IMR-90 (cell line): ENCODE results near the gene PYGM. TPM values are rescaled to one million over a fixed set of nuclear protein-coding genes. Genes with fewer than 3 reads are reported as not detected.

Source experiments
- ATAC-seq: fragments of 200-7000 bp; cut with Tn5 transposase; 2 replicates; pipeline ENCODE4 v1.9.1; 2020; ENCODE audit warnings: low read depth, mild to moderate bottlenecking, moderate library complexity
- BruUV-seq: library from RNA; stranded (reverse); fragments of 400-500 nt; replicated peaks from 2 replicates; lab custom pipeline; 2021; lab: Mats Ljungman, UMichigan
- CTCF ChIA-PET: fragments of 300-600 bp; formaldehyde crosslinking; extraction: SDS; loops from one replicate; lab custom pipeline; 2021; ENCODE audit warnings: antibody characterized with exemption; lab: Yijun Ruan, JAX
- POLR2A ChIA-PET: fragments of 300-600 bp; sonication (Branson Sonifier 250); formaldehyde crosslinking; loops from one replicate; lab custom pipeline; 2022; ENCODE audit warnings: antibody characterized with exemption; ENCODE audit not compliant: unreplicated experiment; lab: Charles Lee
- DNase-seq: peaks from one replicate; pipeline ENCODE4 v3.0.0; 2013
- H2AFZ ChIP-seq: replicated peaks from 2 replicates; pipeline ENCODE3; 2013; ENCODE audit warnings: low read length, mild to moderate bottlenecking; ENCODE audit not compliant: poor library complexity
- H2AK5ac ChIP-seq: 2 replicates; pipeline ENCODE4 v1.6.1; 2013; ENCODE audit warnings: low read depth, low read length, inconsistent platforms
- H2AK9ac ChIP-seq: replicated peaks from 2 replicates; pipeline ENCODE3; 2013; ENCODE audit warnings: mild to moderate bottlenecking, low read depth, low read length, moderate library complexity; ENCODE audit not compliant: poor library complexity
- H2BK120ac ChIP-seq: 2 replicates; pipeline ENCODE4 v1.6.1; 2013; ENCODE audit warnings: low read depth, low read length, inconsistent platforms
- H2BK15ac ChIP-seq: 3 replicates; pipeline ENCODE4 v1.6.1; 2013; ENCODE audit warnings: low read depth, low read length, inconsistent platforms
- H2BK20ac ChIP-seq: 2 replicates; pipeline ENCODE4 v1.6.1; 2013; ENCODE audit warnings: low read depth, mild to moderate bottlenecking, inconsistent platforms, low read length, moderate library complexity
- H2BK5ac ChIP-seq: 2 replicates; pipeline ENCODE4 v1.6.1; 2013; ENCODE audit warnings: mild to moderate bottlenecking, low read depth, low read length, inconsistent platforms; ENCODE audit not compliant: poor library complexity, severe bottlenecking
- H3K14ac ChIP-seq: replicated peaks from 2 replicates; pipeline ENCODE4 v1.6.1; 2013; ENCODE audit warnings: low read depth, low read length, inconsistent platforms
- H3K18ac ChIP-seq: 2 replicates; pipeline ENCODE4 v1.6.1; 2013; ENCODE audit warnings: low read depth, low read length, control low read depth
- H3K23ac ChIP-seq: 2 replicates; pipeline ENCODE4 v1.6.1; 2013; ENCODE audit warnings: low read depth, low read length, inconsistent platforms
- H3K27ac ChIP-seq: 2 replicates; pipeline ENCODE4 v1.5.1; 2013; ENCODE audit warnings: mild to moderate bottlenecking, control low read depth, low read length; ENCODE audit not compliant: insufficient read depth
- H3K27me3 ChIP-seq: 2 replicates; pipeline ENCODE4 v1.6.1; 2013; ENCODE audit warnings: low read length; ENCODE audit not compliant: control insufficient read depth, insufficient read depth
- H3K36me3 ChIP-seq: 2 replicates; pipeline ENCODE4 v1.6.1; 2013; ENCODE audit warnings: low read length, mixed read lengths; ENCODE audit not compliant: control insufficient read depth, insufficient read depth
- H3K4ac ChIP-seq: 2 replicates; pipeline ENCODE4 v1.6.1; 2013; ENCODE audit warnings: low read depth, low read length, inconsistent platforms
- H3K4me1 ChIP-seq: 2 replicates; pipeline ENCODE4 v1.6.1; 2013; ENCODE audit warnings: low read length, mixed read lengths; ENCODE audit not compliant: control insufficient read depth, insufficient read depth
- H3K4me2 ChIP-seq: 2 replicates; pipeline ENCODE4 v1.6.1; 2013; ENCODE audit warnings: low read depth, mild to moderate bottlenecking, control low read depth, low read length, moderate library complexity
- H3K4me3 ChIP-seq: 2 replicates; pipeline ENCODE4 v1.5.1; 2013; ENCODE audit warnings: low read depth, mild to moderate bottlenecking, control low read depth, low read length, moderate library complexity; ENCODE audit not compliant: insufficient read depth
- H3K56ac ChIP-seq: 2 replicates; pipeline ENCODE4 v1.6.1; 2013; ENCODE audit warnings: low read length, inconsistent platforms; ENCODE audit not compliant: insufficient read depth; ENCODE audit errors: extremely low read depth
- H3K79me1 ChIP-seq, 2 experiments: 2 replicates each; pipeline ENCODE4 v1.6.1; 2013; ENCODE audit warnings: low read length in 2 of 2, inconsistent platforms in 1 of 2, low read depth in 1 of 2
- H3K9ac ChIP-seq: 2 replicates; pipeline ENCODE4 v1.6.1; 2013; ENCODE audit warnings: low read depth, low read length, control low read depth
- H3K9me1 ChIP-seq: 2 replicates; pipeline ENCODE4 v1.6.1; 2013; ENCODE audit warnings: low read length, inconsistent platforms; ENCODE audit not compliant: insufficient read depth
- H3K9me3 ChIP-seq: 2 replicates; pipeline ENCODE4 v1.6.1; 2013; ENCODE audit warnings: low read length; ENCODE audit not compliant: control insufficient read depth, insufficient read depth
- H4K20me1 ChIP-seq: 2 replicates; pipeline ENCODE4 v1.6.1; 2013; ENCODE audit warnings: low read length, inconsistent platforms; ENCODE audit not compliant: insufficient read depth
- H4K5ac ChIP-seq: 2 replicates; pipeline ENCODE4 v1.6.1; 2013; ENCODE audit warnings: mild to moderate bottlenecking, low read depth, low read length, control low read depth
- H4K8ac ChIP-seq, 2 experiments: 2 replicates each; pipeline ENCODE4 v1.6.1; 2013; ENCODE audit warnings: low read depth in 2 of 2, low read length in 2 of 2, control low read depth in 1 of 2, inconsistent platforms in 1 of 2
- H4K91ac ChIP-seq: 2 replicates; pipeline ENCODE4 v1.6.1; 2013; ENCODE audit warnings: low read depth, low read length, inconsistent platforms; ENCODE audit not compliant: insufficient read depth
- BHLHE40 ChIP-seq: fragments of 150-350 bp; IDR thresholded peaks from 2 replicates; pipeline ENCODE4 v1.6.1; 2016; ENCODE audit warnings: mild to moderate bottlenecking, low read depth, low read length
- CEBPB ChIP-seq: IDR thresholded peaks from 2 replicates; pipeline ENCODE4 v1.6.1; 2012; ENCODE audit warnings: low read depth, low read length, improper control_type of control experiment
- CTCF ChIP-seq: conservative IDR thresholded peaks from 2 replicates; pipeline ENCODE4 v1.5.1; 2012; ENCODE audit warnings: mild to moderate bottlenecking, low read depth, low read length, improper control_type of control experiment
- ELK1 ChIP-seq: fragments of 150-350 bp; IDR thresholded peaks from 2 replicates; pipeline ENCODE4 v1.6.1; 2016; ENCODE audit warnings: low read depth, mild to moderate bottlenecking, low read length, moderate library complexity, borderline replicate concordance
- FOS ChIP-seq: fragments of 150-350 bp; IDR thresholded peaks from 2 replicates; pipeline ENCODE4 v1.6.1; 2016; ENCODE audit warnings: low read depth, low read length
- MAFK ChIP-seq: IDR thresholded peaks from 2 replicates; pipeline ENCODE4 v1.6.1; 2012; ENCODE audit warnings: low read depth, low read length, improper control_type of control experiment
- MAZ ChIP-seq: IDR thresholded peaks from 2 replicates; pipeline ENCODE4 v1.6.1; 2012; ENCODE audit warnings: low read depth, mild to moderate bottlenecking, low read length, improper control_type of control experiment, moderate library complexity, borderline replicate concordance
- POLR2A ChIP-seq: IDR thresholded peaks from 2 replicates; pipeline ENCODE4 v1.6.1; 2012; ENCODE audit warnings: mild to moderate bottlenecking, low read depth, low read length
- RAD21 ChIP-seq: IDR thresholded peaks from 2 replicates; pipeline ENCODE4 v1.6.1; 2012; ENCODE audit warnings: low read length, improper control_type of control experiment
- SMC3 ChIP-seq: fragments of 150-350 bp; IDR thresholded peaks from 2 replicates; pipeline ENCODE4 v1.6.1; 2016; ENCODE audit warnings: low read depth, mild to moderate bottlenecking, antibody characterized with exemption, low read length, moderate library complexity
- WGBS, 2 experiments: methylation state at CpG; one replicate each; pipeline versions ENCODE4 v1.1.5 to v1.1.7; 2013; ENCODE audit warnings: missing lambda C conversion rate in 2 of 2; ENCODE audit not compliant: insufficient read length in 1 of 2; ENCODE audit errors: extremely low coverage in 2 of 2; 5-methylcytosine and 5-hydroxymethylcytosine counted together
- dilution Hi-C: fragments of 300-500 bp; cut with HindIII; formaldehyde crosslinking; loops from one replicate; pipeline ENCODE4 v1.14.3; 2018; ENCODE audit warnings: low sequenced_read_pairs; ENCODE audit not compliant: unreplicated experiment
- in situ Hi-C: fragments of 300-500 bp; cut with MboI; formaldehyde crosslinking; loops from 3 replicates; pipeline ENCODE4 v1.14.3; 2019; ENCODE audit warnings: low sequenced_read_pairs, inconsistent platforms, mixed read lengths
- intact Hi-C: fragments of 100-400 bp; cut with micrococcal nuclease; formaldehyde crosslinking; loops from 2 replicates; pipeline ENCODE4 v1.10.0; 2022
- polyA plus RNA-seq, 3 experiments: library from polyadenylated mRNA; depleted of rRNA; stranded (reverse); fragments of >200 nt; gene quantifications; 2 replicates each; pipeline ENCODE4 v1.2.3, GENCODE V29; 2012; ENCODE audit warnings: low replicate concordance in 1 of 3
- total RNA-seq: library from RNA; depleted of rRNA; stranded (reverse); fragments of >200 nt; gene quantifications from 2 replicates; pipeline ENCODE4 v1.2.3, GENCODE V29; 2012

The PYGM gene
- total and polyA plus RNA-seq, 2 of the 4 experiments (the other 2 are of a cell fraction) = 0.18 to 0.21 TPM

DNA sequence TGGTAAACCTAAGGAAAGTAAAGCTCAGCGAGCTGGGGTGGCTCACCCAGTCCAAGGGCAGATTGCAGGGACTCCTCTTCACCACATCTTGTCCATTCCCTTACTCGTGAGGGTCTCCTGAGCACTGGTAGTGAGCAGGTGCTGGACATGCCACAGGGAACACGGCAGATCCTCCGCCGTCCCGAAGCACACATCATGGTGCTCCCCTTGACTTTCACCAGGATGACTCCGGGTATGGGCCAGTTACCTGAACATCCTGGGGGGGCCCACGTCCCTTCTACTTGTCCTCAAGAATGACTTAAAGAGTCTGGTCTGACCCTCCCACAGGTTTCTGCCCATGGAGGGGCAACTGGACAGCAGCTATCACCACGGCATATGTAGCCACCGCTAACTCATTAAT is 26.5 kb upstream of the PYGM start:
- no peak overlapping the region for H2BK20ac ChIP-seq
- no peaks in the 10 kb centered on the region for H3K79me1 ChIP-seq
- TF ChIP-seq SMC3 = no peak
- TF ChIP-seq MAFK = no peak
- TF ChIP-seq MAZ = no peak
- no peak for TF ChIP-seq CTCF
- no peak for TF ChIP-seq BHLHE40
- no peak for TF ChIP-seq FOS
- no peak for TF ChIP-seq ELK1
- no peak for TF ChIP-seq RAD21
- no peak for TF ChIP-seq POLR2A
- TF ChIP-seq CEBPB = no peak
- ATAC-seq (no peak), DNase-seq (no peak)
- H3K4me1 ChIP-seq = no peaks in the 10 kb centered on the region
- no peak overlapping the region for H2BK15ac ChIP-seq
- no peak overlapping the region for H3K14ac ChIP-seq
- H3K27ac ChIP-seq = no peak overlapping the region
- H3K4me2 ChIP-seq = no peak overlapping the region
- WGBS, 2 experiments = 100% methylated on average over 3 of the region's 10 CpGs; no CpG with 5 or more reads in 1 of the 2 experiments
- ChIA-PET CTCF (no interaction called here), POLR2A (no interaction called here)
- H4K8ac ChIP-seq = no peak overlapping the region
- no peak overlapping the region for H4K91ac ChIP-seq
- H3K18ac ChIP-seq = no peak overlapping the region
- no peak overlapping the region for H3K4me3 ChIP-seq
- no peak overlapping the region for H2BK120ac ChIP-seq
- BruUV-seq = no TSS peak
- no peaks in the 10 kb centered on the region for H3K9me1 ChIP-seq
- H2AK5ac ChIP-seq = no peak overlapping the region
- no peak overlapping the region for H4K5ac ChIP-seq
- no peak overlapping the region for H2AFZ ChIP-seq
- H3K23ac ChIP-seq = no peak overlapping the region
- H3K36me3 ChIP-seq = peaks cover 17% of the 10 kb centered on the region
- H3K9me3 ChIP-seq = no peaks in the 10 kb centered on the region
- no peaks in the 10 kb centered on the region for H3K27me3 ChIP-seq
- intact Hi-C loops = loop anchor here (2.0 kb wide), 1 partner anchor 228 kb away; the partner anchor contains the start of gene ARL2
- no peak overlapping the region for H2AK9ac ChIP-seq
- H4K20me1 ChIP-seq = no peaks in the 10 kb centered on the region
- no peak overlapping the region for H3K56ac ChIP-seq
- in situ Hi-C loops = no loop called here
- no peak overlapping the region for H3K9ac ChIP-seq
- H3K4ac ChIP-seq = no peak overlapping the region
- H2BK5ac ChIP-seq = no peak overlapping the region
- dilution Hi-C loops = no loop called here
